Rectal smooth muscle tissue (tissue), 1 donor: ENCODE results near the gene FAM200A.
A peak's percentile ranks its signal among the peaks of the same experiment; 100 is the strongest.
"Not testable (repeated sequence)": the region's sequence is repeated elsewhere in the genome, so short reads cannot be mapped to it uniquely, and the experiment has no call there.

Experiments used
- H3K27ac ChIP-seq: one replicate; pipeline ENCODE4 v1.7.0; 2013; ENCODE audit warnings: low read depth, low read length, inconsistent platforms
- H3K27me3 ChIP-seq: one replicate; pipeline ENCODE4 v1.7.0; 2013; ENCODE audit warnings: low read length; ENCODE audit not compliant: control insufficient read depth, insufficient read depth
- H3K36me3 ChIP-seq: one replicate; pipeline ENCODE4 v1.7.0; 2013; ENCODE audit warnings: low read length; ENCODE audit not compliant: control insufficient read depth, insufficient read depth
- H3K4me1 ChIP-seq: one replicate; pipeline ENCODE4 v1.7.0; 2013; ENCODE audit warnings: low read length; ENCODE audit not compliant: control insufficient read depth, insufficient read depth
- H3K4me3 ChIP-seq: one replicate; pipeline ENCODE4 v1.7.0; 2013; ENCODE audit warnings: low read length
- H3K9ac ChIP-seq: one replicate; pipeline ENCODE4 v1.7.0; 2013; ENCODE audit warnings: low read length

The FAM200A gene

GRCh38 chr7:99571768-99572167 lies 19.9 kb upstream of the FAM200A start:
- Histone ChIP-seq H3K4me1 (no peaks in the 10 kb centered on the region), H3K27me3 (no peaks in the 10 kb centered on the region), H3K36me3 (peaks cover 20% of the 10 kb centered on the region), H3K9ac (no peak overlapping the region), H3K4me3 (no peak overlapping the region), H3K27ac (no peak overlapping the region)

GRCh38 chr7:99568770-99569169 lies 16.9 kb upstream of the FAM200A start:
- H3K9ac ChIP-seq, H3K27ac ChIP-seq, H3K4me1 ChIP-seq, H3K4me3 ChIP-seq, H3K27me3 ChIP-seq: not testable (repeated sequence)
- H3K36me3 ChIP-seq, result peaks cover 28% of the 10 kb centered on the region

- Histone ChIP-seq H3K9ac (no peak overlapping the region), H3K27ac (no peak overlapping the region), H3K27me3 (no peaks in the 10 kb centered on the region), H3K4me3 (no peak overlapping the region), H3K36me3 (peaks cover 36% of the 10 kb centered on the region), H3K4me1 (peaks cover 9% of the 10 kb centered on the region)
Measured at GRCh38 chr7:99563650-99564049, 11.7 kb upstream of the FAM200A start.

GRCh38 chr7:99562832-99563231 lies 10.9 kb upstream of the FAM200A start:
- Histone ChIP-seq H3K9ac (no peak overlapping the region), H3K27ac (no peak overlapping the region), H3K36me3 (peaks cover 36% of the 10 kb centered on the region), H3K4me1 (peaks cover 9% of the 10 kb centered on the region), H3K4me3 (no peak overlapping the region), H3K27me3 (no peaks in the 10 kb centered on the region)

- H3K27ac ChIP-seq, result no peak overlapping the region
- H3K4me1 ChIP-seq, result peaks cover 13% of the 10 kb centered on the region
- no peaks in the 10 kb centered on the region for H3K27me3 ChIP-seq
- H3K9ac ChIP-seq, result no peak overlapping the region
- peaks cover 36% of the 10 kb centered on the region for H3K36me3 ChIP-seq
- no peak overlapping the region for H3K4me3 ChIP-seq
Measured at GRCh38 chr7:99562114-99562784, 10.3 kb upstream of the FAM200A start.

GRCh38 chr7:99561737-99562051 lies 9.8 kb upstream of the FAM200A start:
- Histone ChIP-seq H3K27ac (no peak overlapping the region), H3K27me3 (no peaks in the 10 kb centered on the region), H3K4me3 (no peak overlapping the region), H3K36me3 (peaks cover 36% of the 10 kb centered on the region), H3K9ac (no peak overlapping the region), H3K4me1 (peaks cover 16% of the 10 kb centered on the region)

GRCh38 chr7:99560834-99561736 lies 9.2 kb upstream of the FAM200A start:
- H3K27me3 ChIP-seq, result no peaks in the 10 kb centered on the region
- H3K4me3 ChIP-seq, result no peak overlapping the region
- H3K9ac ChIP-seq, result no peak overlapping the region
- peaks cover 36% of the 10 kb centered on the region for H3K36me3 ChIP-seq
- peaks cover 16% of the 10 kb centered on the region for H3K4me1 ChIP-seq
- no peak overlapping the region for H3K27ac ChIP-seq

GRCh38 chr7:99559175-99559915 lies 7.4 kb upstream of the FAM200A start:
- Histone ChIP-seq H3K4me1 (peaks cover 16% of the 10 kb centered on the region), H3K4me3 (peak overlapping the region; percentile 99), H3K27me3 (no peaks in the 10 kb centered on the region), H3K9ac (peak overlapping the region; percentile 99), H3K27ac (peak overlapping the region; percentile 99), H3K36me3 (peaks cover 33% of the 10 kb centered on the region)

- Histone ChIP-seq H3K4me3 (peak within 1 kb of the TSS; percentile 99), H3K27me3 (no peaks in the 10 kb centered on the region), H3K36me3 (peaks cover 25% of the 10 kb centered on the region), H3K9ac (peak within 1 kb of the TSS; percentile 99), H3K4me1 (peaks cover 16% of the 10 kb centered on the region), H3K27ac (peak within 1 kb of the TSS; percentile 99)
Measured at GRCh38 chr7:99558306-99559174, 6.6 kb upstream of the FAM200A start, which contains the start of gene ZNF655. Gene ZNF655, plus strand, starts transcription at chr7:99558642. Its CDS starts 1,918 bp downstream, at chr7:99560560.

GRCh38 chr7:99557940-99558305 lies 6.0 kb upstream of the FAM200A start:
- Histone ChIP-seq H3K27me3 (no peaks in the 10 kb centered on the region), H3K36me3 (peaks cover 22% of the 10 kb centered on the region), H3K4me3 (peak overlapping the region; percentile 99), H3K9ac (peak overlapping the region; percentile 99), H3K4me1 (peaks cover 16% of the 10 kb centered on the region), H3K27ac (peak overlapping the region; percentile 99)

- no peak overlapping the region for H3K9ac ChIP-seq
- peaks cover 21% of the 10 kb centered on the region for H3K36me3 ChIP-seq
- peak overlapping the region; percentile 99 for H3K4me3 ChIP-seq
- no peaks in the 10 kb centered on the region for H3K27me3 ChIP-seq
- H3K27ac ChIP-seq, result peak overlapping the region; percentile 99
- peaks cover 16% of the 10 kb centered on the region for H3K4me1 ChIP-seq
Measured at GRCh38 chr7:99557196-99557607, 5.3 kb upstream of the FAM200A start.
